NCI-H1417 (cell line): Measurements from ENCODE around the gene ADK.
"Not testable (repeated sequence)": the region's sequence is repeated elsewhere in the genome, so short reads cannot be mapped to it uniquely, and the experiment has no call there.

Experiments used
- DNase-seq, 3 experiments: peaks; one replicate each; lab custom pipeline; 2025; lab: John Stamatoyannopoulos, UW

The ADK gene

GRCh38 chr10:74179111-74179710, 28.2 kb downstream of the ADK start:
- no peak for DNase-seq

GRCh38 chr10:74186678-74187077, 35.7 kb downstream of the ADK start:
- DNase-seq: no peak

GRCh38 chr10:74187237-74187636, 36.2 kb downstream of the ADK start:
- no peak for DNase-seq

- not testable (repeated sequence) for DNase-seq
These were observed 37.6 kb downstream of the ADK start for GRCh38 chr10:74188617-74189016.

- DNase-seq: peak in 1 of 3 experiments; percentile 3
These were observed 39.0 kb downstream of the ADK start for GRCh38 chr10:74189999-74190421.

- no peak for DNase-seq
These were observed 39.5 kb downstream of the ADK start for GRCh38 chr10:74190494-74190893.

- DNase-seq: peak in 1 of 3 experiments; percentile 8
These were observed 43.5 kb downstream of the ADK start for GRCh38 chr10:74194545-74194944.

- no peak for DNase-seq
These were observed 44.0 kb downstream of the ADK start for GRCh38 chr10:74194999-74195398.

- no peak for DNase-seq
These were observed 48.3 kb downstream of the ADK start for GRCh38 chr10:74199315-74199714.

GRCh38 chr10:74202356-74202755, 51.3 kb downstream of the ADK start:
- no peak for DNase-seq

- DNase-seq: peak; percentile 38 to 63 (median 48)
These were observed 55.7 kb downstream of the ADK start for GRCh38 chr10:74206746-74207145.

GRCh38 chr10:74207691-74208480, 56.9 kb downstream of the ADK start:
- peak; percentile 40 to 82 (median 71) for DNase-seq

- no peak for DNase-seq
These were observed 58.0 kb downstream of the ADK start for GRCh38 chr10:74208997-74209396.

- no peak for DNase-seq
These were observed 62.0 kb downstream of the ADK start for GRCh38 chr10:74213019-74213418.

- peak in 2 of 3 experiments; percentile 2 to 49 for DNase-seq
These were observed 62.6 kb downstream of the ADK start for GRCh38 chr10:74213571-74214162.

GRCh38 chr10:74217110-74217509, 66.1 kb downstream of the ADK start:
- not testable (repeated sequence) for DNase-seq

- not testable (repeated sequence) for DNase-seq
These were observed 71.4 kb downstream of the ADK start for GRCh38 chr10:74222467-74222866.

- DNase-seq: no peak
These were observed 72.9 kb downstream of the ADK start for GRCh38 chr10:74223755-74224529.

- DNase-seq: no peak
These were observed 76.8 kb downstream of the ADK start for GRCh38 chr10:74227697-74228424.

- no peak for DNase-seq
These were observed 80.4 kb downstream of the ADK start for GRCh38 chr10:74231375-74231774.

- no peak for DNase-seq
These were observed 82.3 kb downstream of the ADK start for GRCh38 chr10:74233281-74233680.

GRCh38 chr10:74234569-74234968, 83.5 kb downstream of the ADK start:
- DNase-seq: no peak
